Measurements from ENCODE around the gene HTRA3. TPM values are rescaled to one million over a fixed set of nuclear protein-coding genes. Genes with fewer than 3 reads are reported as not detected.

The HTRA3 gene
- total RNA-seq: 2.8 TPM

GRCh38 chr4:8269535-8270417, at the start of gene HTRA3:
Gene HTRA3, plus strand, starts transcription at chr4:8269754. Its CDS starts 215 bp downstream, at chr4:8269969.

Other genes with a start within 250 kb of the HTRA3 start
- gene ABLIM2, start 110.9 kb upstream of the HTRA3 start, total RNA-seq: 30.0 TPM
- gene SH3TC1, start 70.5 kb upstream of the HTRA3 start, total RNA-seq: 2.3 TPM
- 34.4 TPM for gene ACOX3, start 171.0 kb downstream of the HTRA3 start, total RNA-seq
- gene TRMT44, start 171.0 kb downstream of the HTRA3 start, total RNA-seq: 17.1 TPM